ENCODE data around the gene AKT1.

Gene AKT1

GRCh38 chr14:104746934-104747481 lies 48.5 kb downstream of the AKT1 start:
- CTCF ChIA-PET = interaction anchor here (0.8 to 2.3 kb wide), 2 partner anchors 10 to 79 kb away, joined by 3 to 5 read pairs; no protein-coding TSS in a partner anchor
- no peak overlapping the region for H3K4me3 ChIP-seq (ENCODE audit: low read depth, low read length)
- TF ChIP-seq CTCF (IDR thresholded peaks at IDR 0.05; ENCODE audit: insufficient read depth, low read length, missing control alignments) = no peak
- POLR2A ChIA-PET = no interaction called here
- DNase-seq (ENCODE audit: low read depth, low spot score) = no peak

- CTCF ChIA-PET = interaction anchor here (1.6 kb wide), 1 partner anchor 10 kb away, joined by 3 read pairs; no protein-coding TSS in a partner anchor
- no peak for DNase-seq (ENCODE audit: low read depth, low spot score)
- no peak for TF ChIP-seq CTCF (IDR thresholded peaks at IDR 0.05; ENCODE audit: insufficient read depth, low read length, missing control alignments)
- no peak overlapping the region for H3K4me3 ChIP-seq (ENCODE audit: low read depth, low read length)
- POLR2A ChIA-PET = no interaction called here
These were observed 49.4 kb downstream of the AKT1 start for GRCh38 chr14:104746071-104746545.

- no peak for TF ChIP-seq CTCF (IDR thresholded peaks at IDR 0.05; ENCODE audit: insufficient read depth, low read length, missing control alignments)
- ChIA-PET POLR2A (no interaction called here), CTCF (interaction anchor here (1.6 kb wide), 1 partner anchor 9 kb away, joined by 3 read pairs; no protein-coding TSS in a partner anchor)
- DNase-seq (ENCODE audit: low read depth, low spot score) = no peak
- no peak overlapping the region for H3K4me3 ChIP-seq (ENCODE audit: low read depth, low read length)
These were observed 50.1 kb downstream of the AKT1 start for GRCh38 chr14:104745431-104745830.

GRCh38 chr14:104744484-104744883 lies 51.1 kb downstream of the AKT1 start:
- CTCF ChIA-PET = no interaction called here
- POLR2A ChIA-PET = no interaction called here
- no peak for DNase-seq (ENCODE audit: low read depth, low spot score)
- TF ChIP-seq CTCF (IDR thresholded peaks at IDR 0.05; ENCODE audit: insufficient read depth, low read length, missing control alignments) = no peak
- H3K4me3 ChIP-seq (ENCODE audit: low read depth, low read length) = no peak overlapping the region

- H3K4me3 ChIP-seq (ENCODE audit: low read depth, low read length) = no peak overlapping the region
- POLR2A ChIA-PET = no interaction called here
- DNase-seq (ENCODE audit: low read depth, low spot score) = no peak
- TF ChIP-seq CTCF (IDR thresholded peaks at IDR 0.05; ENCODE audit: insufficient read depth, low read length, missing control alignments) = no peak
- CTCF ChIA-PET = interaction anchor here (0.6 to 1.0 kb wide), 2 partner anchors 65 to 82 kb away, joined by 3 read pairs; no protein-coding TSS in a partner anchor
These were observed 51.8 kb downstream of the AKT1 start for GRCh38 chr14:104743461-104744380.

Measured in AG04449 (cell line).